Fibroblast of skin of scalp (primary cell): ENCODE measurements around the gene PCDHGA4.
"Not testable (repeated sequence)": the region's sequence is repeated elsewhere in the genome, so short reads cannot be mapped to it uniquely, and the experiment has no call there.

Experiments
- DNase-seq: peaks from one replicate; pipeline ENCODE4 v3.0.0-alpha.2; 2013

PCDHGA4 gene

DNA sequence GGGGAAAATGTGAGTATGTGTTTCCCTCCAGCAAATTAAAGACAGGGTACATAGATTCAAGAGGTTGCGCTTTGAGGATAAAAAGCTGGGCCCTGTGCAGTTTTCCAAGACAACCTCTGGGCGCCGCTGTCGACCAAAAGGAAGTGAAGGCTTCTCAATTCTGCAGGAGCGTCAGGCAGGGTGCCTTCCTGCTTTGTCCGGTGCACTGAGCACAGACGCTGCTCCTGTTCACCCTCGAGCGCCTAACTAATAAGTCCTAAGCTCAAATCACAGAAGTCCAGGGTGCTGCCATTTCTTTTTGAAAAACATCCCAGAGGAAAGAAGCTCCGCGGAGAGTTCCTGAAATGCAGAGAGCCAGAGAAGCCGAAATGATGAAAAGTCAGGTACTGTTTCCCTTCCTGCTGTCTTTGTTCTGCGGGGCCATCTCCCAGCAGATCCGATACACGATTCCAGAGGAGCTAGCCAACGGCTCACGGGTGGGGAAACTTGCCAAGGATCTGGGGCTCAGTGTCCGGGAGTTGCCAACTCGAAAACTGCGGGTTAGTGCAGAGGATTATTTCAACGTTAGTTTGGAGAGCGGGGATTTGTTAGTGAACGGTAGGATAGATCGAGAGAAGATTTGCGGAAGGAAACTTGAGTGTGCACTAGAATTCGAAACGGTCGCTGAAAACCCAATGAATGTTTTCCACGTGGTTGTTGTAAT lies 4.8 kb upstream of the PCDHGA4 start, which contains the start of gene PCDHGB1:
Gene PCDHGB1 (plus strand): TSS at position 183 of the 703 bp plus-strand sequence. CDS start 162 bp downstream, at position 345.
- peak; percentile 60 for DNase-seq

DNA sequence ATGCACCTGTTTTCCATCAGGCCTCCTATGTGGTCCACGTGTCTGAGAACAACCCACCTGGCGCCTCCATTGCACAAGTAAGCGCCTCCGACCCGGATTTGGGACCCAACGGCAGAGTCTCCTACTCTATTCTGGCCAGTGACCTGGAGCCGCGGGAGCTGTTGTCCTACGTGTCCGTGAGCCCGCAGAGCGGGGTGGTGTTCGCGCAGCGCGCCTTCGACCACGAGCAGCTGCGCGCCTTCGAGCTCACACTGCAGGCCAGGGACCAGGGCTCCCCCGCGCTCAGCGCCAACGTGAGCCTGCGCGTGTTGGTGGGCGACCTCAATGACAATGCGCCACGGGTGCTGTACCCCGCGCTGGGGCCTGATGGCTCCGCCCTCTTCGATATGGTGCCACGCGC lies 3.2 kb upstream of the PCDHGA4 start:
- DNase-seq, result no peak

DNA sequence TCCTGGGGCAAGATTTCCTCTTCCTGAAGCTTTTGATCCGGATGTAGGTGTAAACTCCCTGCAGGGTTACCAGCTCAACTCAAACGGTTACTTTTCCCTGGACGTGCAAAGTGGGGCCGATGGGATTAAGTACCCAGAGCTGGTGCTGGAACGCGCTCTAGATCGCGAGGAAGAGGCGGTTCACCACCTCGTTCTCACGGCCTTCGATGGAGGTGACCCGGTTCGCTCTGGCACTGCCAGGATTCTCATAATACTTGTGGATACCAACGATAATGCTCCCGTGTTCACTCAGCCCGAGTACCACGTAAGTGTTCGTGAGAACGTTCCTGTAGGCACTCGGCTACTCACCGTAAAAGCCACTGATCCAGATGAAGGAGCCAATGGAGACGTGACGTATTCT lies 820 bp downstream of the PCDHGA4 start:
- DNase-seq, result no peak

DNA sequence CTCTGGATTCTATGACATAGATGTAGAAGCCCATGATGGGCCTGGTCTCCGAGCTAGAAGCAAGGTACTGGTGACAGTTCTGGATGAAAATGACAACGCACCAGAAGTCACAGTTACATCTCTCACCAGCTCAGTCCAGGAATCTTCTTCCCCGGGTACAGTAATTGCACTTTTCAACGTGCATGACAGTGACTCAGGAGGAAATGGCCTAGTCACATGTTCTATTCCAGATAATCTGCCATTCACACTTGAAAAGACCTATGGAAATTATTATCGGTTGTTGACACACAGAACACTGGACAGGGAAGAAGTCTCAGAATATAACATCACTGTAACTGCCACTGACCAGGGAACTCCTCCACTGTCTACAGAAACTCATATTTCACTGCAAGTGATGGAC lies 1.3 kb downstream of the PCDHGA4 start:
- no peak for DNase-seq

DNA sequence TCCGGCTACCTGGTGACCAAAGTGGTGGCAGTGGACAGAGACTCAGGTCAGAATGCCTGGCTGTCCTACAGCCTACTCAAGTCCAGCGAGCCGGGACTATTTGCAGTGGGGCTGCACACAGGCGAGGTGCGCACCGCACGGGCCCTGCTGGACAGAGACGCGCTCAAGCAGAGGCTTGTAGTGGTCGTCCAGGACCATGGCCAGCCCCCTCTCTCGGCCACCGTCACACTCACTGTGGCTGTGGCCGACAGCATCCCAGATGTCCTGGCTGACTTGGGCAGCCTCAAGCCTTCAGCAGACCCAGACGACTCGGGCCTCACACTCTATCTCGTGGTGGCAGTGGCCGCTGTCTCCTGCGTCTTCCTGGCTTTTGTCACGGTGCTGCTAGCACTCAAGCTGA lies 2.1 kb downstream of the PCDHGA4 start:
- no peak for DNase-seq

DNA sequence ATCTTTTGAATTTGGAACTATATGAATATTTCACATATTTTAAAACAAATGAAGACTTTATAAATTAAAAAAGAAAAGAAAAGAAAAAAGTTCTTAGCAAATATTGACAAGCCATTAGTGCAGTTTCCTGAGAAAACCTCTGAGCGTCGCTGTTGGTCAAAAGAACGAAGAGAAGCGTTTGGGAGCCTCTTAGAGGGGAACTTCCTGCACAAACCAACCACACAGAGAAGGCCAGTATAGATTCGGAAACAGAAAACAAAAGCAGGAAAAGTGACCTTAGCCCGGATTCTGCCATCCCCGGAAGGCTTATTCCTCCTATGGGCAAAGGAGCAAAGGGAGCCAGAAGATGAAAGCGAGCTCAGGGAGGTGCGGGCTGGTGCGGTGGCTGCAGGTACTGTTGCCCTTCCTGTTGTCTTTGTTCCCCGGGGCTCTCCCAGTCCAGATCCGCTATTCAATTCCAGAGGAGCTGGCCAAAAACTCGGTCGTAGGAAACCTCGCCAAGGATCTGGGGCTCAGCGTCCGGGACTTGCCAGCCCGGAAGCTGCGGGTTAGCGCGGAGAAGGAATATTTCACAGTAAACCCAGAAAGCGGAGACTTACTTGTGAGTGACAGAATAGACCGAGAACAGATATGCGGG lies 5.1 kb downstream of the PCDHGA4 start, which contains the start of gene PCDHGB2:
Gene PCDHGB2 (plus strand): TSS at position 205 of the 637 bp plus-strand sequence. CDS start 142 bp downstream, at position 347.
- peak; percentile 43 for DNase-seq

DNA sequence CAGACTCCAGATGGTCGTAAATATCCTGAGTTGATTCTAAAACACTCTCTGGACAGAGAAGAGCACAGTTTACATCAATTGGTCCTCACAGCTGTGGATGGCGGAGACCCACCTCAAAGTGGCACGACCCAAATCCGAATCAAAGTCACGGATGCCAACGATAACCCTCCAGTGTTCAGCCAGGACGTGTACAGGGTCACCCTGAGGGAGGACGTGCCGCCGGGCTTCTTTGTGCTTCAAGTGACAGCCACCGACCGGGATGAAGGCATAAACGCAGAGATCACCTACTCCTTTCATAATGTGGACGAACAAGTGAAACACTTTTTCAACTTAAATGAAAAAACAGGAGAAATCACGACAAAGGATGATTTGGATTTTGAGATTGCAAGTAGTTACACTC lies 5.9 kb downstream of the PCDHGA4 start:
- DNase-seq, result no peak

DNA sequence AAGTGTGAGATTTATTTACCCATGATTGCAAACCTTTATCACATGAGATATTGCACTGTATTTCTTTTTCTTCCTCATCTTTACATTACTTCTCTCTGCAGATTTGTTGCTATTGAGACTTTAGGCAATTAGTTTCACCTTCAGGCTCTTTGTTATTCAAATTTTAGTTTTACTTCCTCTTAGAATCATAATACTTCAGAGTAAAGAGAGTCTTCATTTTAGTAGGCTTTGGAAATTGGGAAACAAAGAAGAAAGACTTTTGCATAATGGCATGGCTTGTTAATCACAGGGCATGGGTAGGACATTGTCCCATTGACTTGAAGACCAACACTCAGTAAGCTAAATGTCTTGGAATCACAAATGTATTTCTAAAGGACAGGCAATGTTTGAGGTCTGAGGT lies 7.9 kb downstream of the PCDHGA4 start:
- no peak for DNase-seq

DNA sequence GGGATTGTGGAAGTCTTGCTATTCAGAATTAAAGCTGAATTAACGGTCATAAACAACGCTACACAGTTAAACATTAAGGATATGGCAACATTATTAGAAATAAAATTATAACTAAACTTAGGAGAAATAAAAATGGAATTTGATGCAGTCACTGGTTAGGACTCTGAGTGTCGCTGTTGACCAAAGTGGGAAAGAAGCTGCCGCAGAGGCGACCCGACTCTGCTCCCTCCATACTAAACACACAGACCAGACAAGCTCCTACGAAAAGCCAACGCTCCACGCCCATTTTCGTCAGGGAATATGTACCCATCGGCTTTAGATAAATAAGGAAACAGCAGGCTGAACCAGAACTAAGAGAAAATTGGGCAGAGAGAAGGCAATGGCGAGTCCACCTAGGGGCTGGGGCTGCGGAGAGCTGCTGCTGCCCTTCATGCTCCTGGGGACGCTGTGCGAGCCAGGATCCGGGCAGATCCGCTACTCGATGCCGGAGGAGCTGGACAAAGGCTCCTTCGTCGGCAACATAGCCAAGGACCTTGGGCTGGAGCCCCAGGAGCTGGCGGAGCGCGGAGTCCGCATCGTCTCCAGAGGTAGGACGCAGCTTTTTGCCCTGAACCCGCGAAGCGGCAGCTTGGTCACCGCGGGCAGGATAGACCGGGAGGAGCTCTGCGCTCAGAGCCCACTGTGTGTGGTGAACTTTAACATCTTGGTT lies 9.3 kb downstream of the PCDHGA4 start, which contains the start of gene PCDHGA5:
Gene PCDHGA5 (plus strand): TSS at position 211 of the 709 bp plus-strand sequence. CDS start 169 bp downstream, at position 380.
- peak; percentile 47 for DNase-seq

DNA sequence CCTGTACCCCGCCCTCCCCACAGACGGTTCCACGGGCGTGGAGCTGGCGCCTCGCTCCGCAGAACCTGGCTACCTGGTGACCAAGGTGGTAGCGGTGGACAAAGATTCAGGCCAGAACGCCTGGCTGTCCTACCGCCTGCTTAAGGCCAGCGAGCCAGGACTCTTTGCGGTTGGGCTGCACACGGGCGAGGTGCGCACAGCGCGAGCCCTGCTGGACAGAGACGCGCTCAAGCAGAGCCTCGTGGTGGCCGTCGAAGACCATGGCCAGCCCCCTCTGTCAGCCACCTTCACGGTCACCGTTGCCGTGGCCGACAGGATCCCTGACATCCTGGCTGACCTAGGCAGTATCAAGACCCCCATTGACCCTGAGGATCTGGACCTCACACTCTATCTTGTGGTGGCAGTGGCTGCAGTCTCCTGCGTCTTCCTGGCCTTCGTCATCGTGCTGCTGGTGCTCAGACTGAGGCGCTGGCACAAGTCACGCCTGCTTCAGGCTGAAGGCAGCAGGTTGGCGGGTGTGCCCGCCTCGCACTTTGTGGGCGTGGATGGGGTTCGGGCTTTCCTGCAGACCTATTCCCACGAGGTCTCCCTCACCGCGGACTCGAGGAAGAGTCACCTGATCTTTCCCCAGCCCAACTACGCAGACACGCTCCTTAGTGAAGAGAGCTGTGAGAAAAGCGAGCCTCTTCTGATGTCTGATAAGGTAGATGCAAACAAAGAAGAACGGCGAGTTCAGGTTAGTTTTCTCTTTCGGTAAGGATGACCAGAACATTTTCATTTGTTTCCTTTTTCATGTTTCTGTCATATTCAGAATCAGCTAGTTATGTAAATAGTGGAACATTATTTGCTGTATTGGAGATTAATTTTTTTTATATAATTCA lies 11.4 kb downstream of the PCDHGA4 start:
- no peak for DNase-seq

DNA sequence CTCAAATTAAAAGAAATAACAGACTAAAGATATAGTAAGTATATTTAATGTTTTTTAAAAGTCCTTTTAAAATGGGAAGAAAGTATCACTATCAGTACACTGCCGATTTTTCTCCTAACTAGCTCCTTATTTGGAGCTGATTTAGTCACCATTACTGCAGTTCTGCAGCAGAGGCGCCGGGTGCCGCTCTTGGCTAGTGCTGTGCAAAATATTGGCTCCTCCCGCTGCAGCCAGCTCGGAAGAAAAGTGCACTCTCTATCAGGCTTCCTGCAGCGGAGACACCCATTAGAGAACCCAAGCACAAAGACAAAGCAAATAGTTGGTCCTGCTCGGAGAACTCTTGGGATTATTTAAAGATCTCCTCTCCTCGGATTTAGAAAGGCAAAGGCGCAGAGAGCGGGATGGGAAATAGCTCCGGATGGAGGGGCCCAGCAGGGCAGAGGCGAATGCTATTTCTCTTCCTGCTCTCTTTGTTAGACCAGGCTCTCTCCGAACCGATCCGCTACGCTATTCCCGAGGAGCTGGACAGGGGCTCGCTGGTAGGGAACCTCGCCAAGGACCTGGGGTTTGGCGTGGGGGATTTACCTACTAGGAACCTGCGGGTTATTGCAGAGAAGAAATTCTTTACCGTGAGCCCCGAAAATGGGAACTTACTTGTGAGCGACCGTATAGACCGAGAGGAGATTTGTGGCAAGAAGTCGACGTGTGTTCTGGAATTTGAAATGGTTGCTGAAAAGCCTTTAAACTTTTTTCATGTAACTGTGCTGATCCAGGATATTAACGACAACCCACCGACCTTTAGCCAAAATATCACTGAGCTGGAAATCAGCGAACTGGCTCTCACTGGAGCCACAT lies 15.4 kb downstream of the PCDHGA4 start, which contains the start of gene PCDHGB3:
Gene PCDHGB3 (plus strand): TSS at position 249 of the 855 bp plus-strand sequence. CDS start 153 bp downstream, at position 402.
- peak; percentile 66 for DNase-seq

DNA sequence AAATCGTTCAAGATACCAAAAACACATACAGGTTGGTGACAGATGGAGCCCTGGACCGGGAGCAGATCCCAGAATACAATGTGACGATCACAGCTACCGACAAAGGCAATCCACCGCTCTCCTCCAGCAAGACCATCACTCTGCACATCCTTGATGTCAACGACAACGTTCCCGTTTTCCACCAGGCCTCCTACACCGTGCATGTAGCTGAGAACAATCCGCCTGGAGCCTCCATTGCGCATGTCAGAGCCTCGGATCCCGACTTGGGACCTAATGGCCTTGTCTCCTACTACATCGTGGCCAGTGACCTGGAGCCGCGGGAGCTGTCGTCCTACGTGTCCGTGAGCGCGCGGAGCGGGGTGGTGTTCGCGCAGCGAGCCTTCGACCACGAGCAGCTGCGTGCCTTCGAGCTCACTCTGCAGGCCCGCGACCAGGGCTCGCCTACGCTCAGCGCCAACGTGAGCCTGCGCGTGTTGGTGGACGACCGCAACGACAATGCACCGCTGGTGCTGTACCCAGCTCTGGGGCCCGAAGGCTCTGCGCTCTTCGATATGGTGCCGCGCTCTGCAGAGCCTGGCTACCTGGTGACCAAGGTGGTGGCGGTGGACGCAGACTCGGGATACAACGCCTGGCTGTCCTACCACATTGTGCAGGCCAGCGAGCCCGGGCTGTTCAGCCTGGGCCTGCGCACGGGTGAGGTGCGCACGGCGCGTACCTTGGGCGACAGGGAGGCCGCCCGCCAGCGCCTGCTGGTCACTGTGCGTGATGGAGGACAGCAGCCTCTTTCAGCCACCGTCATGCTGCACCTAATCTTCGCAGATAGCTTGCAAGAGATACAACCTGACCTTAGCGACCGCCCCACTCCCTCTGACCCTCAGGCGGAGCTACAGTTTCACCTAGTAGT lies 17.0 kb downstream of the PCDHGA4 start:
- DNase-seq, result no peak

DNA sequence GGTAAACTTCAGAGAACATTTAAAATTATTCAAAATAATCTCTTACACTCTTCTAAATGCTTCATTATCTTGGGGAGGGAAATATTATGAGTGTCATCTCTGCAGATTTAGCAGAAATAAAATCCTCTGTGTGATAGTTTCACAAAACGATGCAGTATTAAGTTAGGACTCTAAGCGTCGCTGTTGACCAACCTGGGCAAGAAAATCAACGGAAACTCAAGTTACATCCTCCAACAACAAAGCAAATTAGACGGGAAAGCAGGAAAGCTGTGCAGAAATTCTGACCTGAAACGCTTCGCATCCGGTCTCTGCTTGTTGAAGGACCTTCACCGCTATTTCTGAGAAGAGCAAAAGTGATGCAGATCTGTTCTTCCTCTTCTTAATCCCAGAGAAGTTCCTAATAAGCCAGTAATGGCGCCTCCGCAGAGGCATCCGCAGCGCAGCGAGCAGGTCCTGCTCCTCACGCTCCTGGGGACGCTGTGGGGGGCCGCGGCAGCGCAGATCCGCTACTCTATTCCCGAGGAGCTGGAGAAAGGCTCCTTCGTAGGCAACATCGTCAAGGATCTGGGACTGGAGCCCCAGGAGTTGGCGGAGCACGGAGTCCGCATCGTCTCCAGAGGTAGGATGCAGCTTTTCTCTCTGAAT lies 19.0 kb downstream of the PCDHGA4 start, which contains the start of gene PCDHGA6:
Gene PCDHGA6 (plus strand): TSS at position 219 of the 645 bp plus-strand sequence. CDS start 193 bp downstream, at position 412.
- DNase-seq, result peak; percentile 48

DNA sequence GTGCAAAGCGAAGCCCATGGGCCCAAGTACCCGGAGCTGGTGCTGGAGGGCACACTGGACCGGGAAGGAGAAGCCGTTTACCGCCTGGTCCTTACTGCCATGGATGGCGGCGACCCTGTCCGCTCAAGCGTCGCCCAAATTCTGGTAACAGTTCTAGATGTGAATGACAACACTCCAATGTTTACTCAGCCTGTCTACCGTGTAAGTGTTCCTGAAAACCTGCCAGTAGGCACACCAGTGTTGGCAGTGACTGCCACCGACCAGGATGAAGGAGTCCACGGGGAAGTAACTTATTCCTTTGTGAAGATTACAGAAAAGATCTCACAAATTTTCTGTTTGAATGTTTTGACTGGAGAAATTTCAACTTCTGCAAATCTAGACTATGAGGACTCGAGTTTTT lies 19.8 kb downstream of the PCDHGA4 start:
- no peak for DNase-seq

DNA sequence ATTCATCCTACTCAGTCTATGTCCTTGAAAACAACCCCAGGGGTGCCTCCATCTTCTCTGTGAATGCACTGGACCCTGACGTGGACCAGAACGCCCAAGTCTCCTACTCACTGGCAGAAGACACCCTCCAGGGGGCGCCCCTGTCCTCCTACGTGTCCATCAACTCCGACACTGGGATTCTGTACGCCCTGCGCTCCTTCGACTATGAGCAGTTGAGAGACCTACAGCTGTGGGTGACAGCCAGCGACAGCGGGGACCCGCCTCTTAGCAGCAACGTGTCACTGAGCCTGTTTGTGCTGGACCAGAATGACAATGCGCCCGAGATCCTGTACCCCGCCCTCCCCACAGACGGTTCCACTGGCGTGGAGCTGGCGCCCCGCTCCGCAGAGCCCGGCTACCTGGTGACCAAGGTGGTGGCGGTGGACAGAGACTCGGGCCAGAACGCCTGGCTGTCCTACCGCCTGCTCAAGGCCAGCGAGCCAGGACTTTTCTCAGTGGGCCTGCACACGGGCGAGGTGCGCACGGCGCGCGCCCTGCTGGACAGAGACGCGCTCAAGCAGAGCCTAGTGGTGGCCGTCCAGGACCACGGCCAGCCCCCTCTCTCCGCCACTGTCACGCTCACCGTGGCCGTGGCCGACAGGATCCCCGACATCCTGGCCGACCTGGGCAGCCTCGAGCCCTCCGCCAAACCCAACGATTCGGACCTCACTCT lies 20.8 kb downstream of the PCDHGA4 start:
- DNase-seq, result not testable (repeated sequence)

DNA sequence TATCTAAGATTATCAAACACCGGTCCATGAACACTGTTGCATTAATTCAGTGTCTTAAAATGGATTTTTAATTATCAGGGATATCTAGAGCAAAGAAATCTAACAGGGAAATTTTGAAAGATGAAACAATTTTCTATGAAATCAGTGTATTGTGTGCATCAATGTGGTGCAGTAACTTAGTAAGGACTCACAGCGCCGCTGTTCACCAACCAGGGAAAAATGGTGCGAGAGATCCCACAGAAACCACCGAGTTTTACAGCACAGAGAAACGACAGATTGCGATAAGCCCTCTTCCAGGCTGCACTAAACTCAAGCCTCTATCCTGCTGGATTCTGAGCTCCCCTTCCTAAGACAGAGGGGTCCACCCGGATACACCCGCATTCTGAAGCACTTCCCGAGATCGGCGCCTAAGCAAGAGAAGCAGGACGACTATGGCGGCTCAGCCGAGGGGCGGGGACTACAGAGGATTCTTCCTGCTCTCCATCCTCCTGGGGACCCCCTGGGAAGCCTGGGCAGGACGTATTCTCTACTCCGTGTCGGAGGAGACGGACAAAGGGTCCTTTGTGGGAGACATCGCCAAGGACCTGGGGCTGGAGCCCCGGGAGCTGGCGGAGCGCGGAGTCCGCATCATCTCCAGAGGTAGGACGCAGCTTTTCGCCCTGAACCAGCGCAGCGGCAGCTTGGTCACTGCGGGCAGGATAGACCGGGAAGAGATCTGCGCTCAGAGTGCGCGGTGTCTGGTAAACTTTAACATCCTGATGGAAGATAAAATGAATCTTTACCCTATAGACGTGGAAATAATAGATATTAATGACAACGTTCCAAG lies 27.9 kb downstream of the PCDHGA4 start, which contains the start of gene PCDHGA7:
Gene PCDHGA7 (plus strand): TSS at position 274 of the 826 bp plus-strand sequence. CDS start 158 bp downstream, at position 432.
- DNase-seq, result peak; percentile 58

DNA sequence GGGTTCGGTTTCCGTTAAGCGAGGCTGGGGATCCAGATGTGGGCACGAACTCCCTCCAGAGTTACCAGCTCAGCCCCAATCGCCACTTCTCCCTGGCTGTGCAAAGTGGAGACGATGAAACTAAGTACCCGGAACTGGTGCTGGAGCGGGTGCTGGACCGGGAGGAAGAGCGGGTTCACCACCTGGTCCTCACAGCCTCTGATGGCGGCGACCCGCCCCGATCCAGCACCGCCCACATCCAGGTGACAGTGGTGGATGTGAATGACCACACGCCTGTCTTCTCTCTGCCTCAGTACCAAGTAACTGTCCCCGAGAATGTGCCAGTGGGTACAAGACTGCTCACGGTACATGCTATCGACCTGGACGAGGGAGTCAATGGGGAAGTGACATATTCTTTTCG lies 28.5 kb downstream of the PCDHGA4 start:
- DNase-seq, result no peak
